ENCODE measurements around the gene TNFRSF18. TPM values are rescaled to one million over a fixed set of nuclear protein-coding genes. Genes with fewer than 3 reads are reported as not detected.

Gene TNFRSF18
- total RNA-seq = not detected in 2 replicates

GRCh38 chr1:1206376-1206965 is at the start of gene TNFRSF18:
TSS of gene TNFRSF18 (minus strand) at chr1:1206592. CDS start at chr1:1206571, 21 bp downstream.

GRCh38 chr1:1246577-1247340 is 40.4 kb upstream of the TNFRSF18 start, which contains the start of gene C1QTNF12:
TSS of gene C1QTNF12 (minus strand) at chr1:1246722. CDS start at chr1:1246690, 32 bp downstream.

DNA sequence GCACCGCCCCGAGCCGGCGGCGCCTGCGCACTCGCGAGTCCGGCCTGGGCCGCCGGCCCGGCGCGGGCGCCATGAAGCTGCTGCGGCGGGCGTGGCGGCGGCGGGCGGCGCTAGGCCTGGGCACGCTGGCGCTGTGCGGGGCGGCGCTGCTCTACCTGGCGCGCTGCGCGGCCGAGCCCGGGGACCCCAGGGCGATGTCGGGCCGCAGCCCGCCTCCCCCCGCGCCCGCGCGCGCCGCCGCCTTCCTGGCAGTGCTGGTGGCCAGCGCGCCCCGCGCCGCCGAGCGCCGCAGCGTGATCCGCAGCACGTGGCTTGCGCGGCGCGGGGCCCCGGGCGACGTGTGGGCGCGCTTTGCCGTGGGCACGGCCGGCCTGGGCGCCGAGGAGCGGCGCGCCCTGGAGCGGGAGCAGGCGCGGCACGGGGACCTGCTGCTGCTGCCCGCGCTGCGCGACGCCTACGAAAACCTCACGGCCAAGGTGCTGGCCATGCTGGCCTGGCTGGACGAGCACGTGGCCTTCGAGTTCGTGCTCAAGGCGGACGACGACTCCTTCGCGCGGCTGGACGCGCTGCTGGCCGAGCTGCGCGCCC is 25.9 kb upstream of the TNFRSF18 start, which contains the start of gene B3GALT6:
TSS of gene B3GALT6 (plus strand) at position 30 of the 588 bp plus-strand sequence. CDS start at position 72, 42 bp downstream.

GRCh38 chr1:1231400-1232207 is 25.2 kb upstream of the TNFRSF18 start, which contains the start of gene SDF4:
TSS of gene SDF4 (minus strand) at chr1:1232001. CDS start at chr1:1228772, 3,229 bp downstream.

DNA sequence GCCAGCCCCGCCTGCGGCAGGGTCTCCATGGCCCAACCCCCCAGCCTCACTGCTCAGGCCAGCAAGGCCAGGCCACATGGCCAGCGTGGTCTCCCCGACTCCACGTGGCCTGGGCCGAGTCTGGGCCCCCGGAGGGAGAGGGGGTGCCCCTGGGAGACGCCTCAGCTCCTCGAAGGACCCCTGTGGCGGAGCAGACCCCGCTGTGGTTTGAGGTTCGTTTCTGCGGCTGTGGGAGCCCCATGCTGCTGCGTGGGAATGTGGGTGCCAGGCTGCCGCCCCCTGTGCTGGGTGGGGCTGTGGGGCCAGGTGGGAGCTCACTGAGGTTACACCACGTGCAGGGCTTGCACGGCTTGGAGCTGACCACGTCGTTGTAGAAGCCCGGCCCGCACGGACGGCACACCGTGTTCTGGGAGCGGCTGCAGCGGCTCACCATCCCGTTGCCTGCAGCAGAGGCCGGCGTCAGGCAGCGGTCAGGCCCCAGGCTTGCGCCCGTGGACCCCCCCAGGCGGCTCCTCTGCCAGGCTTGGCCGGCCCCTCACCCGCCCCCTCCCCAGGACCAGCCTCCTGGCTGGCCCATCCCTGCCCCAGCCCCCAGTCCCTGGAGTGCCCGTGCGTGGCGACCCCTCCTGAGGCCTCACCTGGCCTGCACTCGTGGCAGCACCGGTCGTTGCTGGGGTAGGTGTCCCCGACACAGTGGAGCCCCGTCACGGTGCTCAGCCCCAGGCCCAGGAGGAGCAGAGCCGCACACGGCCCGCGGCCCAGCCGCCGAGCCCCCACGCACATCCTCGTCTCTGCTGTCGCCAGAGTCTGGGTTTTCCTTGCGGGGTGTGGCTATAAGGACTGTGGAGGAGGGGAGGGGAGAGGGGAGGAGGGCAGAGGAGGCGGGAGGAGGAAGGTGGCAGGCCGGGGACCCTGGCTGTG is 7.2 kb upstream of the TNFRSF18 start, which contains the start of gene TNFRSF4:
TSS of gene TNFRSF4 (minus strand) at position 809 of the 921 bp plus-strand sequence. CDS start at position 783, 26 bp downstream.

GRCh38 chr1:1173793-1174415 is 32.5 kb downstream of the TNFRSF18 start, which contains the start of gene TTLL10:
TSS of gene TTLL10 (plus strand) at chr1:1173880. CDS start at chr1:1179216, 5,336 bp downstream.

Small RNA genes within 50 kb of the gene (small RNA-seq; reads per million reads assigned to genes)
- 1.1 reads per million, percentile 24 among the genes with 10 or more reads in this experiment for gene MIR200A
- gene MIR200B = 1.6 reads per million, percentile 40 among the genes with 10 or more reads in this experiment
- gene MIR429 = 0.35 reads per million

Other genes starting within 250 kb of the TNFRSF18 start
- gene NOC2L, start 247.3 kb downstream of the TNFRSF18 start, total RNA-seq = 89.1 and 108 TPM in 2 replicates
- 8.8 and 10.0 TPM in 2 replicates for gene KLHL17, start 246.0 kb downstream of the TNFRSF18 start, total RNA-seq
- 0.40 and 0.86 TPM in 2 replicates for gene PLEKHN1, start 240.1 kb downstream of the TNFRSF18 start, total RNA-seq
- not detected in 2 replicates for gene PERM1, start 224.5 kb downstream of the TNFRSF18 start, total RNA-seq
- 9.4 and 9.9 TPM in 2 replicates for gene HES4, start 206.5 kb downstream of the TNFRSF18 start, total RNA-seq
- gene ISG15, start 193.1 kb downstream of the TNFRSF18 start, total RNA-seq = 51.7 and 52.4 TPM in 2 replicates
- 66.3 and 68.1 TPM in 2 replicates for gene AGRN, start 186.5 kb downstream of the TNFRSF18 start, total RNA-seq
- not detected in 2 replicates for gene RNF223, start 132.3 kb downstream of the TNFRSF18 start, total RNA-seq
- 8.6 and 11.8 TPM in 2 replicates for gene C1orf159, start 90.5 kb downstream of the TNFRSF18 start, total RNA-seq
- not detected in 2 replicates for gene TTLL10, start 32.7 kb downstream of the TNFRSF18 start, total RNA-seq
- gene TNFRSF4, start 7.6 kb upstream of the TNFRSF18 start, total RNA-seq = 0.57 and 0.93 TPM in 2 replicates
- 91.1 and 105 TPM in 2 replicates for gene SDF4, start 25.4 kb upstream of the TNFRSF18 start, total RNA-seq
- 20.5 and 27.3 TPM in 2 replicates for gene B3GALT6, start 25.6 kb upstream of the TNFRSF18 start, total RNA-seq
- gene C1QTNF12, start 40.1 kb upstream of the TNFRSF18 start, total RNA-seq = 1.1 TPM in 1 of 2 replicates, not detected in the other
- gene UBE2J2, start 67.3 kb upstream of the TNFRSF18 start, total RNA-seq = 50.0 and 53.1 TPM in 2 replicates
- 0.66 and 0.93 TPM in 2 replicates for gene SCNN1D, start 73.8 kb upstream of the TNFRSF18 start, total RNA-seq
- 19.7 and 22.7 TPM in 2 replicates for gene ACAP3, start 101.3 kb upstream of the TNFRSF18 start, total RNA-seq
- 21.0 and 22.9 TPM in 2 replicates for gene PUSL1, start 102.0 kb upstream of the TNFRSF18 start, total RNA-seq
- gene INTS11, start 118.1 kb upstream of the TNFRSF18 start, total RNA-seq = 64.1 and 71.4 TPM in 2 replicates
- gene CPTP, start 118.2 kb upstream of the TNFRSF18 start, total RNA-seq = 15.6 and 21.5 TPM in 2 replicates
- gene TAS1R3, start 124.7 kb upstream of the TNFRSF18 start, total RNA-seq = 0.13 and 0.22 TPM in 2 replicates
- gene DVL1, start 142.8 kb upstream of the TNFRSF18 start, total RNA-seq = 28.9 and 38.4 TPM in 2 replicates
- gene MXRA8, start 152.0 kb upstream of the TNFRSF18 start, total RNA-seq = 0.80 and 1.2 TPM in 2 replicates
- gene AURKAIP1, start 168.6 kb upstream of the TNFRSF18 start, total RNA-seq = 94.9 and 99.4 TPM in 2 replicates
- gene CCNL2, start 192.7 kb upstream of the TNFRSF18 start, total RNA-seq = 140 and 162 TPM in 2 replicates
- gene MRPL20, start 200.7 kb upstream of the TNFRSF18 start, total RNA-seq = 100 and 116 TPM in 2 replicates
- 0.07 and 0.13 TPM in 2 replicates for gene ANKRD65, start 214.7 kb upstream of the TNFRSF18 start, total RNA-seq
- gene VWA1, start 229.1 kb upstream of the TNFRSF18 start, total RNA-seq = 1.3 and 2.9 TPM in 2 replicates
- not detected in 2 replicates for gene ATAD3C, start 243.1 kb upstream of the TNFRSF18 start, total RNA-seq

All from thoracic aorta endothelial cell (primary cell).